Right lobe of liver (tissue), 4 donors: ENCODE data around the gene FAM53A.

ENCODE experiments used
- POLR2A ChIP-seq: fragments of 450-650 bp; IDR thresholded peaks from one replicate; pipeline ENCODE4 v1.6.1; 2017; ENCODE audit warnings: antibody characterized with exemption, mild to moderate bottlenecking
- TF ChIP-seq, protein P1 (sequence below), 4 donors: fragments of 200-600 bp in 3 of 4; fragments of 450-650 bp in 1 of 4; IDR thresholded peaks; one replicate each; pipeline versions ENCODE4 v1.5.1 to v1.8.0; 2016 to 2022; ENCODE audit warnings: antibody characterized with exemption in 4 of 4, mild to moderate bottlenecking in 2 of 4
- donor health status: DM: no; HTN: no; CAD: no.
- donor health status: DM: no; HTN: no; CAD: no.
- donor health status: DM: no; HTN: yes; CAD: no.

DNA sequence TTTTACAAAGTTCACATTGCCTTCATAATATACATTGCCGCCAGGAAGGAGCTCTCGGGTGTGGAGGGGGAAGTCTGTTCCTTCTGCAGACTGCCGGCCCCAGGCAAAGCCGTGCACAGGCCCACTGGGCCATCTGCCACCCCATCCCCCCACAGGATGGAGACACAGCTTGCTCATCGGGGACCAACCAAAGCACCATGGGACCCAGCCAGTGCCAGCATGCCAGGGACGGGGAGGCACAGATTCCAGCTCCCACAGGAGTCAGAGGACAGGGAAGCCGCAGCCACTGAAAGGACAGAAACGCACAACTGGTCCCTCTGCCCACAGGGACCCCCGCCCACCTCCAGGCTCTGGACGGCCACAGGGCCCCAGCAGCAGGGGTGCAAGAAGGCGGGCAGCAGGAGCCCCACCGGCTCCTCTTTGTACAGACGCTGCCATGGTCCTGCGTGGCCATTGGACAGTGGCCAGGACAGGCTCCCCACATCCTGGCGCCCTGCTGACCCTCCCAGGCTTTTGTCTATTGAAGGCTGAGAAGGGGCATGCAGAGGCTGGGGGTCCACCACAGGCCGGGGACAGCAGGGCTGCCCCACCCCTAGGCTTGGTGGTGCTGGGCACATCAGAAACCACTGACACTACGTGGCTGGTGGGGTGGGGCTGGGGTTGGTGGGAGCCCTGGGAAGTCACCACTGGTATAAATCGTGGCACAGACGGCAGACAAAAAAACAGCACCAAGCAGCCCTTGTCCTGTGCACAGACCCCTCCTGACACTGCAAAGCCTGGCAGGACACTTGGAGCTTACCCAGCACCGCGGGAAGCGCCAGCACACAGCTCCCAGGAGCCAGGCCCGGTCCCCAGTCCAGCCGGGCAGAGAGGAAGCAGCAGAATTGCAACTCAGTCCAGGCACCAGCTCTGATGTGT lies 89.0 kb downstream of the FAM53A start:
- TF ChIP-seq, protein P1, sequence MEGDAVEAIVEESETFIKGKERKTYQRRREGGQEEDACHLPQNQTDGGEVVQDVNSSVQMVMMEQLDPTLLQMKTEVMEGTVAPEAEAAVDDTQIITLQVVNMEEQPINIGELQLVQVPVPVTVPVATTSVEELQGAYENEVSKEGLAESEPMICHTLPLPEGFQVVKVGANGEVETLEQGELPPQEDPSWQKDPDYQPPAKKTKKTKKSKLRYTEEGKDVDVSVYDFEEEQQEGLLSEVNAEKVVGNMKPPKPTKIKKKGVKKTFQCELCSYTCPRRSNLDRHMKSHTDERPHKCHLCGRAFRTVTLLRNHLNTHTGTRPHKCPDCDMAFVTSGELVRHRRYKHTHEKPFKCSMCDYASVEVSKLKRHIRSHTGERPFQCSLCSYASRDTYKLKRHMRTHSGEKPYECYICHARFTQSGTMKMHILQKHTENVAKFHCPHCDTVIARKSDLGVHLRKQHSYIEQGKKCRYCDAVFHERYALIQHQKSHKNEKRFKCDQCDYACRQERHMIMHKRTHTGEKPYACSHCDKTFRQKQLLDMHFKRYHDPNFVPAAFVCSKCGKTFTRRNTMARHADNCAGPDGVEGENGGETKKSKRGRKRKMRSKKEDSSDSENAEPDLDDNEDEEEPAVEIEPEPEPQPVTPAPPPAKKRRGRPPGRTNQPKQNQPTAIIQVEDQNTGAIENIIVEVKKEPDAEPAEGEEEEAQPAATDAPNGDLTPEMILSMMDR (IDR thresholded peaks at IDR 0.05), result no peak
- no peak for TF ChIP-seq POLR2A
